GM19043 (cell line): Measurements from ENCODE around the gene CHN1.

Source experiments
- ATAC-seq: cut with Tn5 transposase; IDR thresholded peaks from one replicate; pipeline ENCODE4 v1.9.1; 2021; ENCODE audit warnings: low read depth; ENCODE audit not compliant: unreplicated experiment

The CHN1 gene

DNA sequence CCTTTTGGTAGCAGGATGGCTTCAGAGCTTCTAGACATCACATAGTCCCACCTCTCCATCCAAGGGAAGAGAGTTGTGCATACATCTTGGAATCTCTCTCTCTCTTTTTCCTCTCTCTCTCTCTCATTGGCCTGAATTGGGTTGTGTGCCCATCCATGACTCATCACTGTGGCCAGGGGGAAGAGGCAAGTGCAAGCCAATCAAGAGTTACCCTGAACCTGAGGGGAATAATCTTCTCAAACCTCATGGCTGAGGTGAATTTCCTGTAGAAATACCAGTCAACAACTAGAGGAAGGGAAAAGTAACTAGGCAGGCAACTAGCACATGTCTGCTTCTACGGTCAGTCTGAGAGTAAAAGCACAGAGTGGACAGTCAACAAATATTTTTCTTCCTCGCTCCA lies 7.3 kb upstream of the CHN1 start:
- ATAC-seq, result no peak

DNA sequence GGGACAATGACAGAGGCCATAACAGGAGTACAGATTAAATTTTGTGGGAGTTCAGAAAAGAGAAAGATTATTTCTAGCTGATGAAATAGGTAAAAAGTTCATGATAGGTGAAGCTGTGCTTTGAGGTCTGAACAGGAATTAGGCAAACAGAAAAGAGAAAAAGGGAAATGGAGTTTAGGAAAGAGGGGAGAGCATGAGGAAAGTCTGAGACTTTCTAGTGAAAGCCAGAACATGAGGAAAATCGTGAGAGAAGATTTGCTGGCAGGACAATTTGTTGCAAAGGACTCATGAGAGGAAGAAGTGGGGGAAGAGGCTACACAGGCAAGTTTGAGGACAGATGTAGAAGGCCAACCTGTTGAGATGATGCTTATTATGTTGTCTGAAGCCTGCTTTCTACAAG lies 6.3 kb upstream of the CHN1 start:
- ATAC-seq, result no peak

DNA sequence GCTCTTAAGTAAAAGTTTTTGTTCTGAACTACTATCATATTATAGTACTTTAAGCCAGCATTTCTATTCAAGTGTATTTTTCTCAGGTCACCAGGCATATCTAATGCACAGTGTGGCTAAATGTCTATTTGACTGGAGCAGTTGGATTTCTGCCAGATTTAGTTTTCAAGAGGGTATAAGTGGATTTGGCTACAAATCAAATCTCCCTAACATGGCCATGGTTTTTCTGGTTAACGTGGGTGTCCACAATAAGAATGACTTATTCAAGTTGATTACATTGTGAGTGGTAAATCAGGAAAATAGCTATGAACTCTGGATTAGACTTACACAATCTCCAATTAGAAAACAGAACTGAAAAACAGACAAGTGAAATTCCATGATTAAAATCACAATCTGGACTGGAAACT lies 5.7 kb upstream of the CHN1 start:
- ATAC-seq, result no peak

DNA sequence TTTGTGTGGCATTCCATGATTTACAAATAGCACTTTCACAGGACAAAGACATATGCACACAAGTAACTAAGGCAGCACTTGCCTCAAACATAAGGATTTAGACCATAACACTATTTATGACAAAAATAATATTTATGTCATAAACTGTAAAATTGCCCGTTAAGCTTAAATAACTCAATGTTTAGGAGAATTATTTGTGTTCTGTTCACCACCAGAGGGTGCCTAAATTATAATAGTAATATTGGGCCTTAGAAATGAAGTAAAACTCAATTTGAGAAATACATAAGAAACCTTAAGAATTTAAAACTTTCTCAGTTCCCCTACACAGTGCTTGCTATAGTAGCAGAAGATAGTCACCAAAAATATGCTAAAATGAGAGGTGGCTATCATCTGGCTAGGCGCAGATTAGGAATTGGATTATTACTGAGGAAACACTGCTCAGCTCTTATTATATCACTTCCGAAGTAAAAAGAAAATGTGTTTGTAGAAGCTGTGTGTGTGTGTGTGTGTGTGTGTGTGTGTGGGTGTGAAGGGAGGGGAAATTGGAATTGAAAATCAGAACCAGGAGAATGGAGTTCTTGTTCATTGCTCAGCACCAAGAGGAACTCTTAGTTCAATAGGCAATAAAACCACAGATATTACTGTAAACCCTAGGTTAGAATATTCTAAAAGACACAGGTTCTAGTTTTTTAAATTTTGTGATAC lies 4.9 kb upstream of the CHN1 start:
- no peak for ATAC-seq

DNA sequence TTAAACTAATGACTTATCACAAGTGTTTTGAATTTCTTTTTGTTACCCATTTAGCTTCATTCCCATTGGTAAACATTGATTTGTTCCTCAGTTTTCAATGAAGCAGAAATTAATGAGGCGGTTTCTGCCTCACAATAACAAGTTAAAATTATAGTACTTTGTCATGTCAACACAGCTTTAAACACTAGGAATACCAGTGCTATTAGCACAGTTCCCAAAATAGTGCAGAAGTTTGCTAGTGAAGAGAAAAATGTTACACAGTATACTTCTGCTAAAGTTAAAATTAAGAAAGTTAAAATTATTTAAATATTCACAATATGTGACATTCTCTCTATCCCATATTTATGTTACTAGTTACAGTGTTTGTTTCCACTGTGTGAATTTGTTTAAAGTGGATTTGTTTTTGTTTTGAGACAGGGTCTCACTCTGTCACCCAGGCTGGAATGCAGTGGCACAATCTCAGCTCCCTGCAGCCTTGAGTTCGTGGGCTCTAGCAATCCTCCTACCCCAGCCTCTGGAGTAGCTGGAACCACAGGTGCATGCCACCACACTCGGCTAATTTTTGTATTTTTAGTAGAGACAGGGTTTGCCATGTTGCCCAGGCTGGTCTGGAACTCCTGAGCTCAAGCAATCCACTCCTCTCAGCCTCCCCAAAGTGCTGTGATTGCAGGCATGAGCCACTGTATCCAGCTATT lies 3.8 kb upstream of the CHN1 start:
- ATAC-seq, result no peak

DNA sequence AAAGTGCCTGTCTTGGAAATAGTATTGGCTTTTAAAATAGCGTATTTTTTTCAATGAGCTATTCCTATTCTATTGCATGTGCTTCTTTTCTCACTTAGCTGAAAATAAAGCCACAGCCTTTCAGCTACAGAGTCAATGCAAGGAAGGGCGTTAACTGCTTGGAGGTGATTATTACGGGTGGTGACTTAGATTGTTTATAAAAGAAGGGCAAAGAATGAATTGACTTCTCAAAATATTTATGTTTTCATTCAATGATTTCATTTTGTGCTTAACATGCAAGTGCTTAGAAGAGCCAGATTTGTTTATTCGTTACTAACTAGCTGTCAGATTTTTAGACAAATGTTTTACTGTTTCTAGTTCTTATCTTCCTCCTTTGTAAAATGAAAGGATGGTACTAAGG lies 2.8 kb upstream of the CHN1 start:
- ATAC-seq, result no peak

DNA sequence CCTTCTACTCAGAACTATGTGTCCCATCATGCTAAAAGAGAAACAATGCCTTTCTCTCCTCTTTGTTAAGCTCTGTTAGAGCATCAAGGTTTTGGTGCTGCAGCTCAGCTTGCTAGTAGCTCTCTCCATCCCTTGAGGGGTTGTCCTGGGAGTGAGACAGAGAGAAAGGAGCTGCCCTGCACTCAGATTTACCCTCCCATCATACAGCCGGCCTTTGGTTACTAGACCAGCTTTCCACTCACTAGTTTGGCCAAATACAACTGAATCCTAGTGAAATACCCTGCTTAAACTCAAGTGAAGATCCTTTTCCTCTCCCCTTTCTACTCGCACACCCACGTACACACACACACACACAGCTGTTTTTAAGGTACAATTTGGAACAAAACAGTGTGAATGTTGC lies 2.3 kb upstream of the CHN1 start:
- no peak for ATAC-seq

DNA sequence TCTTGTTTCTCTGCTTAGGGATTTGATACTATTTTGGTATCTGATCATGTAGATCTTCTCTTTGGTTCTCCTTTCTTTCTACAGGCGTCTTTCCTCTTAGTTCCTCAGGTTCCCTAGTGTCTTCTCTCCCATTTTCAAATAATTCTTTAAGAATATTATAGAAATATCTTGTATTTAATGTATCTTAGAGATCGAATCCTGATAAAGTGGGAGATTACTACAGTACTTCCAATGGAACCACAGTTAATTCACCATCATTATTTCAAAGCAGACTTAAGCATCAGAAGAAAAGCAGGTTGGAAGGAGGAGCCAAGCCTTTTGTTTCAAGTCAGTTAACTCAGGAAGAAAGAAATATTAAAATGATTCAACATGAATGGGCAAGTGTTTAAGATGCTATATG lies 1.1 kb upstream of the CHN1 start:
- ATAC-seq, result no peak

DNA sequence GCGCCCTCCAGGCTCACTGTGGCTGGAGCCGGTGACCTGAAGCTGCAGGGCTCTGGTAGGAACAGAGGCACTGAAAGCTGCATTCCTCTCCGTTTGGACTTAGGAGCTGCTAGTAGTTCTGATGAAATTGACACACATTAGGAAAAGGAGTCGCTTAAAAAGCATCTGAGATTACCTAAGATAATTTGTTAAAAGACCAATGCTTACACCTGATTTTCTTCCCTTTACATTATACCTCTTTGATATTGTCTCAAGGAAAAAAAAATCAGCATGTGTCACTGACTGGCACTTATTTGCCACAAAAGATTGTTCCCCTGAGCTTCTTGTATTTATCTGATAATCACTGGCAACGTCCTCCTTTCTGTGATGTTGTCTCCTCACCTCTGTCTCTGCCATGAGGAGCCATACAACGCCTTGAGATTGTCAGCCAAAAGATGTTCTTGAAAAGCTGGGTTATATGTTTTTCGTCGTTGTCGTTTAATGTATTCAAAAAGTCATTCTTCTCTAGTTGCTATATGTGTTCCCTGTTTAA lies 618 bp upstream of the CHN1 start:
- no peak for ATAC-seq

DNA sequence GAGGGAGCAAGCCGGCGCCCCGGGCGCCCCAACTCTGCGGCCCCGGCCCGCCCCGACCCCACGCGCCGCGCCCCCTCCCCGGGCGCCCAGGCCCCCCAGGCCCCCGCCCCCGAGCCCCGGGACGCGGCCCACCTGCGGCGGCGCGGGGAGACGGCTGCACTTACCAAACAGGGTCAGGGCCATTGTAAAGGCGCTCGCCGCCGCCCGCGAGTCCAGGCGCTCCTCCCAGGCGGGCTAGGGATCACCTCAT lies 526 bp downstream of the CHN1 start:
- ATAC-seq, result no peak

DNA sequence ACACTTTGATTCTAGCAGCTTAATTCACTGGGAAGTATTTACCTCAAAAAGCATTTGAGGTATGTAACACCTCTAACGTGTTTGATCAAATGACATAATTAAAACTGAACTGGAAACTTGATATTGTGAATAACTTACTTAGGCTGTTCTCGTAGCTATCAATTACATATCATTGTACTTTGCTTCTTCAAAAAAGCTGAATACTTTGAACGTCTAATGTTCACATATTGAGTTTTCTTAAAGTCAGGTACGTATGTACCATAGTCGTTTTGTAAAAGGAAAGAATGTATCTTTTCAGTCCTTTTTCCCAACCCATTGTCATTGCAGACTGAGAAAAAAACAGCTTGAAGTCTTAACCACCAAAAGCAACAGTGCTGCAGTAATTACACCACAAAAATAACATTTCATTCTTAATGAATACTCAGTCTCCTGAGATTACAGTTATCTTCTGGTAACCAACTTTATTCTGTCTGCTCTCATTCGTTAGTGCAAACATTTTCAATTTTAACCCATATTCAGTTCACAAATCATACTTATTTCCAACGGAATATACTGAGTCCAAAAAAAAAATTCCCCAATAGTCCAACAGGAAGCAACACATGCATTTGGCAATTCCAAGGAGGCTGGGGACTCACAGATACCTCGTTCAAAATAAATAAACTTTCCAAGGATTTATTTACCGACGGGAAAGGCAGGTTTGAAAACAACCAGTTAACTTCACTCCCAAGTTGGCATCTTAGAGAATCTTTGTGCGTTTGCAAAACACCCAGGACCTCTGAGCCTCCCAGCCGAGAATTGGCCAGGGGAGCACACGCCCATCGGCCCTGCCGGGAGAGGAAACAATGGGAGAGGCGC lies 1.1 kb downstream of the CHN1 start:
- ATAC-seq, result no peak

DNA sequence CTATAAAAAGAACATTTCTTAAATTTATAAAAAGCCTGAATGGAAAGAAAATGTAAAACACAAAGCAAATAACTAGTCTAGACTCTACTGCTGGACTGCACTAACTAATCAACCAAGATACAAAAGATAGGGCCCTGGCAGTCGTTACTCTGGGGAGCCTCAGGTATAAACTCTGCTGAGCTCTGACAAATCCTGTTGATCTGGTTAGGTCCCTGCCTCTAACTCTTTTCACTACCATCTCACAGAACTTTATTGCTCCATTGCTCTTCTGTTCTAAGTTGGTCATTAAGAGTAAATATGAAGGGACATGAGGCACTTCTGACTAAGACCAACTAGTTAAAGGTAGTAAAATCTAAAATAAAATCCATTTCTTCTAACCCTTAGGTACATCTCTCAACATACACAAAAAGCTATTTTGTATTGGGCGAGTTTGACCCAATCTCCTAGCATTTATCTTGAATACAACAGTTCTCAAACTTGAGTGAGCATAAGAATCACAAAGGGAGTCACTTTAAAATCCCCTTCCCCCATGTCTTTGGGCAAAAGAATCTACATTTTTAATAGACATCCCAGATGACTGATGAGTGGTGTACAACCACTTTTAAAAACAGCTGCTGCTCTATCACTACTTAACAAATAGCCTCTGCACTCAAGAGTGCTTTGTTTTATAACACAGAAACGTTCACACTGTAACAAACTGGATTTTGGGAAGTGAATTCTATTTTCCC lies 2.5 kb downstream of the CHN1 start:
- ATAC-seq, result no peak

DNA sequence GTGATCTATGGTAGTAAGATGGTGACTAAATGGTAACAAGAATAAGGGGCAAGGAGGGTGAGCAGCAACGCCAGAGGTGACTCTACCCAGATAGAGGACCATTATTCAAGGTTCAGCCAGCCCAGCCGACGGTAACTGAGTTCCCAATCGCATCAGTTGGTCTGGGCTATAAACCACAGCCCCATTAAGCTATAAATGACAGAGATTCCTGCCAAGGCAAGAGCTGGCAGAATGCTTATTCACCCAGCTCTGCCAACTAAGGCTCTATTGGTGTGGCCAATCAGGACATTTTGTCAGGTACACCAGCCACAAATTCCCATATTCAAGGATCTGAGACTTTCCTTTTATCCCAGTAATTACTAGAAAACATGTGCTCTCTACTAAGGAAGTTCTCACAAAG lies 3.6 kb downstream of the CHN1 start:
- ATAC-seq, result no peak

DNA sequence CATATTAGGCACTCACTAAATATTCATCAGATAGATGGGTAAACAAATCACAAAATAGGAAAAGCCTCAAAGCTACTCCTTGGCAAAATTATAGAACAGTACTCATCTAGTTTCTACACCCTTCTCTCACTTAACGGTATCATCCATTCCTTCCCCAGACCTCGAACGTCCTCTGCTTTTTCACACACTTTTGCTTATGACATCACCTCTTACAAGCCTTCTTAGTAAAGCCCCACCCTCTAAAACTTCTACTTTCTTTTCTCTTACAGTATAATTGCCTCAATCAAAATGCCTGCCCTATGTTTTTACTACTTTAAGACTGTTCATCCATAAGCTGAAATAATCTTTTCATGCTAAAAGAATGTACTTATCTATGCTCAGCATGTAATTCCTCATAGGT lies 8.1 kb downstream of the CHN1 start:
- no peak for ATAC-seq

DNA sequence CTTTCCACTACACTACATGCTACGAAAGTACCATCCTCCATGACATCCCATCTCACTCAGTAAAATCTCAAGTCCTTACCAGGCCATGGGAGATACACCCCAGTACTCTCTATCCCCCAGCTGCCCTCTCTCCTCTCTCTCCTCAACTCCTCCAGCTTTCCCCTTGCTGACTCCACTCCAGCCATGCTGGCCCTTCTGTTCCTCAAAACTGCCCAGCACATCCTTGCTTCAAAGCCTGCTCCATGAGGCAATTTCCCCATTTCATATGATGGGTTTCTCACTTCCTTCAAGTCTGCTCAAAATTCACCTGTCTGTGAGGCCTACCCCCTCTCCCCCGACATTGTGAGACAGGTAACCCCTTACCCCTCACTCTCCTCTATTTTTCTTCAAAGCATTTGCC lies 8.6 kb downstream of the CHN1 start:
- ATAC-seq, result no peak

DNA sequence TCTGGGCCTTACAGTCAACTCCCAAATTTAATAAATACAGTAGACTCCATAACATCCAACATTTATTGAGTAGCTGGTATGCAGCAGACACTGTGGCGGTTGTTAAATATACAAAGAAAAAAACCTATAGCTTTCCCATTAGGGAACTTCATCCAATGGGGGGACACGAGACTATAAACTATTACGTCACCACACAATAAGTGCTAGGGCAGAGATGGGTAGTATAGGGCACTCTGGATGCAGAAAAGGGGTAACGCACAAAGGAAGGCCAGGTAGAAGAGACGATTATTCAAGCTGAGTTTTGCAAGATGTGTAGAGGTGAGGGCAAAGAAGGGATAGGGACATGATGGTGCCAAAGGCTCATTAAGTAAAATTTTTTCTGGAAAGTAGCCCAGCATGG lies 10.8 kb downstream of the CHN1 start:
- no peak for ATAC-seq

DNA sequence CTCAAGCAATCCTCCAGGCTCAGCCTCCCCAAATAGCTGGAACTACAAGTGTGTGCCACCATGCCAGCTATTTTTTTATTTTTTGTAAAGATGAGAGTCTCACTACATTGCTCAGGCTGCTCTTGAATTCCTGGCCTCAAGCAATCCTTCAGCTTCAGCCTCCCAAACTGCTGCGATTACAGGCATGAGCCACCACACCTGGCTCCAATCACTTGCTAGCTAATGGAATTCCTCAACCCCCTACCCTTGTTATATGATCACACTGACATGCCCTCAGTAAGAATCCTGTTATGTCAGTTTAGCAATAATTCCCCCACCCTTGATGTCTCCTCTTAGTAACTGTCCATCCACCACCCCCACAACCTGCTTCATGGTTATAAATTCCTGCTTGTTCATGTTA lies 12.3 kb downstream of the CHN1 start:
- no peak for ATAC-seq

DNA sequence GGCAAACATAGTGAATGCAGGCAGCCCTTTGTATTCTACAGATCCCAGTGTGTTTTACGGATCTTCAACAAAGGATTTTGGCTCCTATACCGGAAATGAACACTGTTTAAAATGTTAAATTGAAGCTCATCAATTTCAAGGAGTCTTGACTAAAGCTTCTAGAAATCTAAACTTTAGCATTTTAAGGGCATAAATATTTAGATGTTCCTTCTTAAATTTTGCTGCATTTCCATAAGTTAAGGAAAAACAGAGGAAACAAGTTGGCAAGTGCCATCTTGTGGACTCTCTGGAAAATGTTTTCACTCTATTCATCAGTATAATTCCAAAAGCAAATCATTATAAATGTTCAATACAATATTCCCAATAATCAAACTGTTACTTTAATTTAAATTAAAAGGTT lies 19.6 kb downstream of the CHN1 start:
- no peak for ATAC-seq

DNA sequence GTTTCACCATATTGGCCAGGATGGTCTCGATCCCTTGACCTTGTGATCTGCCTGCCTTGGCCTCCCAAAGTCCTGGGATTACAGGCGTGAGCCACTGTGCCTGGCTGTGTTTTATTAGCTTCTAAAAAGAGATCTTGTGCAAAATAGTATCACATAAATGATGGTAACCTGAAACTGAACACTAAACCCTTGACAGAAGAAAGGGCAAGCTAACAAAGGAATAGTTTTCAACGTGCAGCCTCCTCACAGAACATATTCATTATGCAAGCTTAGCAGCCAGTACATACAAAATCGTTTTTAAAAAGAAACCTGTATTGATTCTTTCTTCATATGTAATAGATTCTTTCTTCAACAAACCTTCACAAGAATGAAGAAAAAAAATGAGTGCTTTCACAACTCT lies 20.6 kb downstream of the CHN1 start:
- ATAC-seq, result no peak

DNA sequence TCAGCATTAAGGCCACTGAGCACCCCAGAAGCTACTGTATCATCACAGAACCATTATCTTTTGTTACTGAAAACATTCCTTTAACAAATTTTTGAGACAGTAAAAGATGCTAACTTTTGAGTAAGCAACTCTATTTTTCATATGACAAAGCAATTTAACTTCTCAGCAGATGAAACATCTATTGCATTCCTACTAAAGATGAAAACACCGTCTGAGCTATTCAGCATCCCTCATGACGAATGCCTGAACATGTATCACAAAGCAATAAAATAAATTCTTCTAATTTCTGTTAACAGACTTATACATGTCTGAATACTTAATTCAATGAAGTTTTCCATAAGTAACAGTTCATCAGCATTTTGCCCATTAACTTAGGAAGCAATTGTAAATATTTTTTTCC lies 23.9 kb downstream of the CHN1 start:
- ATAC-seq, result no peak

DNA sequence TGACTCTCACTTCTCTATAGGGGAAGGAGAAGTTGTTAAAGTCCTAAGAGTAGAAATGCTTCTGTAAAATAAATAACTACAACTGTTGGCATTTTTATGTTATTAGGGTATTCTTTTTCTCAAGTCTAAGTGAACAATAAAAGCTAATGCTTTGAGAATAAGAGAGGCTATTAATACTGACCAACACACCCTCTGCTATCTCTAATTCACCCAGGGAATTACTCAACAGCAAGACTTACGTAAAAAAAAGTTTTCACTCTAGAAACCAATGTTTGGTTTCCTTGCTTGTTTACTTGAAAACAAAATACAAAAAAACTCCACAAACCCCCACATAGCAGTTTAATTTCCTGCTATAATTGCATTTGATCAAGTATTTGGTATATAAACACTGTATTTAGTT lies 25.2 kb downstream of the CHN1 start:
- no peak for ATAC-seq
